ENCODE results near the gene SERPINB6. TPM values are rescaled to one million over a fixed set of nuclear protein-coding genes. Genes with fewer than 3 reads are reported as not detected.

The SERPINB6 gene
- total RNA-seq, 4 donors from 2014 or later: 21.2 to 37.0 (median 35.6) TPM

DNA sequence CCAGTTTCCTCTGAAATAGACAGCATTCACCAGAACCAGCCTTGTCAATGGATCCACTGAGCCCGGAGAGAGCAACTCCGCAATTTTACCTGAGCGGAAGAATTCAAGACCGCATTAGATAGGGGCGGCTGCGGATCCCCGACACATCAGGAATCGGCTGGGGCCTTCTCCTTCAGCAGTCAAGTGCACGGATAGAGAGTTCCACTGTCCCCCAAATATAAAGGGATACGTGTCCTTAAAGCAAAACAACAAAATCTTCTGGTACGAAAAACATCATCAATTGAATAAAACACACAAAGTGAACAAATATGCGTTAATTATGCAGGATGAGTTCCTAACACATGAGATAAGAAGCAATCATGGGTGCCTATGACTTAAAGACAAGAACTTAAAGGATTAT is 18.3 kb downstream of the SERPINB6 start:
- intact Hi-C loops (cut with DNase I; ENCODE audit: low total_unique reads): no loop called here
- WGBS, 2 donors: 92 to 93% methylated on average over 12 of the region's 12 CpGs
- TF ChIP-seq, protein P1, sequence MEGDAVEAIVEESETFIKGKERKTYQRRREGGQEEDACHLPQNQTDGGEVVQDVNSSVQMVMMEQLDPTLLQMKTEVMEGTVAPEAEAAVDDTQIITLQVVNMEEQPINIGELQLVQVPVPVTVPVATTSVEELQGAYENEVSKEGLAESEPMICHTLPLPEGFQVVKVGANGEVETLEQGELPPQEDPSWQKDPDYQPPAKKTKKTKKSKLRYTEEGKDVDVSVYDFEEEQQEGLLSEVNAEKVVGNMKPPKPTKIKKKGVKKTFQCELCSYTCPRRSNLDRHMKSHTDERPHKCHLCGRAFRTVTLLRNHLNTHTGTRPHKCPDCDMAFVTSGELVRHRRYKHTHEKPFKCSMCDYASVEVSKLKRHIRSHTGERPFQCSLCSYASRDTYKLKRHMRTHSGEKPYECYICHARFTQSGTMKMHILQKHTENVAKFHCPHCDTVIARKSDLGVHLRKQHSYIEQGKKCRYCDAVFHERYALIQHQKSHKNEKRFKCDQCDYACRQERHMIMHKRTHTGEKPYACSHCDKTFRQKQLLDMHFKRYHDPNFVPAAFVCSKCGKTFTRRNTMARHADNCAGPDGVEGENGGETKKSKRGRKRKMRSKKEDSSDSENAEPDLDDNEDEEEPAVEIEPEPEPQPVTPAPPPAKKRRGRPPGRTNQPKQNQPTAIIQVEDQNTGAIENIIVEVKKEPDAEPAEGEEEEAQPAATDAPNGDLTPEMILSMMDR (IDR thresholded peaks at IDR 0.05): no peak
- TF ChIP-seq POLR2A (IDR thresholded peaks at IDR 0.05): no peak
- no peak overlapping the region for H3K4me3 ChIP-seq (ENCODE audit: low read depth, poor library complexity, severe bottlenecking)
- no peak for DNase-seq (ENCODE audit: low spot score in 2 of 2)

DNA sequence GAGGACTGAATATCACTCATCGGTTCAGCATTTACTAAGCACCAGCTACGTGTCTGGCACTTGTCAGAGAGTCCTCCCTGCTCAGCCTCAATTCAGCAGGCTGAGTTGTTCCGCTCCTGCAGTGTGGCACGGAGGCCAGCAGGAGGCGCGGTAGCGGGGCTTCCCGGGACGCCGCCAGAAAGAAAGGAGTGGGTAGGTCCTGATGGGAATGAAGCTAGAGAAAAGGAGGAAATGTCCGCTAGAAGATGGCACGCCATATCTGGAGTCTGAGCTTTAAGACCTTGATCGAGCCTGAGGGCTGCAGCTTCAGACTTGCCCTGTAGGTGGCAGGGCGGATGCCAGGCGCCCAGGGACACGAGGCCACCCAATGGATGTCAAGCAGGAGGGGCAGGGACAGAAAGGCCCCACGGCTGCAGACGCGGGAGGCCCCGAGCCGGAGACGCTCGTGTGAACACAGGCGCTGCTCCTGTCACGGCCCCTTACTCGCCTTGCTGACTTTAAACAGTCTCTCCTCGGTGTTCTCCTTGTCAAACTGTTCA is 18.7 kb downstream of the SERPINB6 start:
- WGBS, 2 donors: 29 to 31% methylated on average over 27 of the region's 27 CpGs
- intact Hi-C loops (cut with DNase I; ENCODE audit: low total_unique reads): no loop called here
- no peak overlapping the region for H3K4me3 ChIP-seq (ENCODE audit: low read depth, poor library complexity, severe bottlenecking)
- peak; percentile 59 to 93 for DNase-seq (ENCODE audit: low spot score in 2 of 2)
- TF ChIP-seq, protein P1 (IDR thresholded peaks at IDR 0.05): peak in 1 of 3 donors; percentile 93
- TF ChIP-seq POLR2A (IDR thresholded peaks at IDR 0.05): no peak

DNA sequence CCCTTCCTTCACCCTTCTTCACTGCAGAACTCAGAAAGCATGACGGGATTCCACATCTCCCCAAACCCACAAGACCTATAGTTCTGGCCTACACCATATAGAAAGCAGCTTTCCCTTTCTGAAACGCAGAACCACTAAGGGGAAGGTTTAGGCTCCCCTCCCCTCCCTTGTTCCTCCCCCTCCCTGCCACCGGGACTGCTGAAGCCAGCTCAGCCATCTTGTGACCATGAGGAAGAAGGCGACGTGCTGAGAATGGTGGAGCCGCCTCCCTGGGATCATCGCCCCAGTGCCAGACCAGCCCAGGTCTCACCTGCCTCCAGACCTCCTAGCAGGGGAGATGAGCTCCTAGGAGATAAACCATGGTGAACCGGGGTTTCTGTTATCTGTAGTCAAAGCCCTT is 19.6 kb downstream of the SERPINB6 start:
- no peak overlapping the region for H3K4me3 ChIP-seq (ENCODE audit: low read depth, poor library complexity, severe bottlenecking)
- intact Hi-C loops (cut with DNase I; ENCODE audit: low total_unique reads): no loop called here
- 71 to 83% methylated on average over 8 of the region's 8 CpGs for WGBS, 2 donors
- TF ChIP-seq, protein P1 (IDR thresholded peaks at IDR 0.05): no peak
- TF ChIP-seq POLR2A (IDR thresholded peaks at IDR 0.05): no peak
- peak; percentile 40 to 87 for DNase-seq (ENCODE audit: low spot score in 2 of 2)

DNA sequence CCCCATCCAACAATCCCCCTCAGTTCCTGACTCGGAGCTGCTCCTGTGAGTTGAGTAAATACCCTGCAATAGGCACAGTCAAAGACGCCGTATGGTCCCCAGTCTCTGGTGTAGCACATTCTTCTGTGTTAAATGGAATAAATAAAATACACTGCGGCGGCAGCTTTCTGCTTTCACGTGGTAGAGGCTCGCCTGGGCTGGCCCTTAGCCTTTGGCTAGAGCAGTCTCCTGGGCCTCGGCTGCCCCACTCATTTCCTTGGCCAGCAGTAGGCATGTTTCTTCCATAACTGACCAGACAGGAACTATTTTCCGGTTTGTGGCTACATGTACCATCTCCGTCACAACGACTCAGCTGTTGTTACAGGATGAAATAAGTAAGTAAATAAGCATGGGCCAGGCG is 20.7 kb downstream of the SERPINB6 start:
- peak in 1 of 2 donors; percentile 61 for DNase-seq (ENCODE audit: low spot score in 2 of 2)
- no peak overlapping the region for H3K4me3 ChIP-seq (ENCODE audit: low read depth, poor library complexity, severe bottlenecking)
- WGBS, 2 donors: 81 to 84% methylated on average over 12 of the region's 12 CpGs
- TF ChIP-seq POLR2A (IDR thresholded peaks at IDR 0.05): no peak
- TF ChIP-seq, protein P1 (IDR thresholded peaks at IDR 0.05): no peak
- intact Hi-C loops (cut with DNase I; ENCODE audit: low total_unique reads): no loop called here

DNA sequence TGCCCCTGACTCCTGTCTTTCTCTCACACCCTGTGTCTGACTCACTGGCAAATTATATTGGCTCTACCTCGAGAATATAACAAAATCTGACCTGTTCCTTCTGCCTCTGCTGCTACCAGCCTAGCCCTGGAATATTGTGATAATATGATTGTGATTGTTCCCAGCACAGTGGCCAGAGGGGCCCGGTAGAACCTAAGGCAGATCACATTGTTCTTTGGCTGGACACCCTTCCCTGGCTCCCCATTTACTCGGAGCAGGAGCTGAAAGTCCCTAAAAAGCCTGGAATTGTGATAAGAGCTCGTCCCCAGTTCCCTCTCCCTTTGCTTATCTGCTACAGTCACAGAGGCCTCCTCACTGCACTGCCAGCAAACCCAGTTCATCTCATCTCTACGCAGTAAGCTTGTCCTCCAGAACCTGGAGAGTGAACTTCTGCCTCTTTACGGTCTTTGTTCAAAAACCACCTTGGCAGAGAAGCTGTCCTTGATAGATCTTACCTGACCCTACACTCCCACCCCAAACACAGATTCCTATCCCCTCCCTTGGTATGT is 21.8 kb downstream of the SERPINB6 start:
- intact Hi-C loops (cut with DNase I; ENCODE audit: low total_unique reads): no loop called here
- DNase-seq (ENCODE audit: low spot score in 2 of 2): peak in 1 of 2 donors; percentile 28
- WGBS, 2 donors: 90% methylated on average over 6 of the region's 6 CpGs
- H3K4me3 ChIP-seq (ENCODE audit: low read depth, poor library complexity, severe bottlenecking): no peak overlapping the region
- TF ChIP-seq POLR2A (IDR thresholded peaks at IDR 0.05): no peak
- TF ChIP-seq, protein P1 (IDR thresholded peaks at IDR 0.05): no peak

DNA sequence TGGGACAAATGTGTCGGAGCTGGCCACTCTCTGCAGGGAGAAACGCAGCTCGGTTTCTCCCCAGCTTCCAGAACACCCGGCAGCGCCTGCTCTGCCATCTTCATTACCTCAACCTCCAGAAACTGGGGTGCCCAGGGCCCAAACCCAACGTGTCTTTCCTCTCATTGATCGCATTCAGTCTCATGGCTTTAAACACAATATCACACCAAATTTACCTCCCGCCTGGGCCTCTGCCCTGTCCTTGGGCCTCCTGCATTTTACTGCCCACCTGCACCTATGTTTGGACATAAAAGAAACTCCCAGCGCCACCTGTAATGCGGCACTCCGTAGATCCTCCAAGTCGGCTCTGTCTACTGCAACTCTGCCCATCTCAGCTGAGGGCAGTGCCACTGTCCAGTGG is 22.2 kb downstream of the SERPINB6 start:
- WGBS, 2 donors: 94 to 95% methylated on average over 12 of the region's 12 CpGs
- no peak for TF ChIP-seq POLR2A (IDR thresholded peaks at IDR 0.05)
- TF ChIP-seq, protein P1 (IDR thresholded peaks at IDR 0.05): no peak
- DNase-seq (ENCODE audit: low spot score in 2 of 2): no peak
- intact Hi-C loops (cut with DNase I; ENCODE audit: low total_unique reads): no loop called here
- no peak overlapping the region for H3K4me3 ChIP-seq (ENCODE audit: low read depth, poor library complexity, severe bottlenecking)

Data from lower leg skin (tissue), 4 donors.